Measurements from ENCODE around the gene EYA3.
A peak's percentile ranks its signal among the peaks of the same experiment; 100 is the strongest.

EYA3 gene

GRCh38 chr1:27967106-27967883 is 121.1 kb downstream of the EYA3 start:
- no peak for DNase-seq

DNA sequence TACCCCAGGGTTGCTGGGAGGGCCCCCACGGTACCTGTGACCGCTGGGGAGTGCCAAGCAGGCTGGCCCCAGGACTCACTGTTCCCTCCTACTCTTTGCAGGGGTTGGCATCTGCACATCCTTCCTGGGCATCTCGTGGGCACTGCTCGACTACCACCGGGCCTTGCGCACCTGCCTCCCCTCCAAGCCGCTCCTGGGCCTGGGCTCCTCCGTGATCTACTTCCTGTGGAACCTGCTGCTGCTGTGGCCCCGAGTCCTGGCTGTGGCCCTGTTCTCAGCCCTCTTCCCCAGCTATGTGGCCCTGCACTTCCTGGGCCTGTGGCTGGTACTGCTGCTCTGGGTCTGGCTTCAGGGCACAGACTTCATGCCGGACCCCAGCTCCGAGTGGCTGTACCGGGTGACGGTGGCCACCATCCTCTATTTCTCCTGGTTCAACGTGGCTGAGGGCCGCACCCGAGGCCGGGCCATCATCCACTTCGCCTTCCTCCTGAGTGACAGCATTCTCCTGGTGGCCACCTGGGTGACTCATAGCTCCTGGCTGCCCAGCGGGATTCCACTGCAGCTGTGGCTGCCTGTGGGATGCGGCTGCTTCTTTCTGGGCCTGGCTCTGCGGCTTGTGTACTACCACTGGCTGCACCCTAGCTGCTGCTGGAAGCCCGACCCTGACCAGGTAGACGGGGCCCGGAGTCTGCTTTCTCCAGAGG is 121.9 kb downstream of the EYA3 start:
- DNase-seq: no peak

DNA sequence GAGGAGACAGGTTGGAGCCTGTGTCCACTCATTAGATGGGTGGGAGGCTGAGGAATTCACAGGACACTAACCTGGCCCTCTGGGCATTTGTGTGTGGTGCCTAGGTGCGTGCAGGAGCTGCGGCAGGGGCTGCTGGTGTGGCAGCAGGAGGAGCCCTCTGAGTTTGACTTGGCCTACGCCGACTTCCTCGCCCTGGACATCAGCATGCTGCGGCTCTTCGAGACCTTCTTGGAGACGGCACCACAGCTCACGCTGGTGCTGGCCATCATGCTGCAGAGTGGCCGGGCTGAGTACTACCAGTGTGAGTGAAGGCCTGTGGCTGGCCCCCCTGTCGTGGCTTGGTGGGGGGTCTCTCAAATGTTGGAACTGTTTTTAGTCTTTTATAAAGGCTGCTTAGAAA is 125.0 kb downstream of the EYA3 start:
- DNase-seq: no peak

DNA sequence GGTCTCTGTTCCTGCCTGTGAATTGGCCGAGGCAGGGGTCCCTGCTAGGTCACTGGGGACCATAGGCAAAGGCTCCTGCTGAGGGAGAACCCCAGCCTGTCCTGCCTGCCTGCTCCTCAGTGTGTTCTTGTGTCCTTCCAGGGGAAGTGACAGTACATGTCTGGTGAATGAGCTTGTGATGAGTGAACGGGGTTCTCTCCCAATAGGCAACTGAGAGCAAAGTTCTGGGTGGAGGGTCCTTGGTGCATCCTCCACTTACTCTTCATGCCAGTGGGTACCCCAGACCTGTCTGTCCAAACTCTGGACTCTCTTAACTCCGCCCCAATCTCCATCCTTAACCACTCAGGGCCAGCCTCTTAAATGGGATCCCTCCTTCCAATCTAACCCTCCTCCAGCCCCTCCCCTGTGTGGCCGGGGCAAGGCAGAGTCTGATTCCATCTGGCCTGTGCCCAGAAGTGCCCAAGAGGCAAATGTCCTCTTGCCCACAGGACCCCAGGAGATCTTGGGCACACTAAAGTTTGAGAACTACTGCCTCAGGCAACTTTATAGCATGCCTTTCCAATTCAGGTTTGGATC is 126.7 kb downstream of the EYA3 start:
- no peak for DNase-seq

DNA sequence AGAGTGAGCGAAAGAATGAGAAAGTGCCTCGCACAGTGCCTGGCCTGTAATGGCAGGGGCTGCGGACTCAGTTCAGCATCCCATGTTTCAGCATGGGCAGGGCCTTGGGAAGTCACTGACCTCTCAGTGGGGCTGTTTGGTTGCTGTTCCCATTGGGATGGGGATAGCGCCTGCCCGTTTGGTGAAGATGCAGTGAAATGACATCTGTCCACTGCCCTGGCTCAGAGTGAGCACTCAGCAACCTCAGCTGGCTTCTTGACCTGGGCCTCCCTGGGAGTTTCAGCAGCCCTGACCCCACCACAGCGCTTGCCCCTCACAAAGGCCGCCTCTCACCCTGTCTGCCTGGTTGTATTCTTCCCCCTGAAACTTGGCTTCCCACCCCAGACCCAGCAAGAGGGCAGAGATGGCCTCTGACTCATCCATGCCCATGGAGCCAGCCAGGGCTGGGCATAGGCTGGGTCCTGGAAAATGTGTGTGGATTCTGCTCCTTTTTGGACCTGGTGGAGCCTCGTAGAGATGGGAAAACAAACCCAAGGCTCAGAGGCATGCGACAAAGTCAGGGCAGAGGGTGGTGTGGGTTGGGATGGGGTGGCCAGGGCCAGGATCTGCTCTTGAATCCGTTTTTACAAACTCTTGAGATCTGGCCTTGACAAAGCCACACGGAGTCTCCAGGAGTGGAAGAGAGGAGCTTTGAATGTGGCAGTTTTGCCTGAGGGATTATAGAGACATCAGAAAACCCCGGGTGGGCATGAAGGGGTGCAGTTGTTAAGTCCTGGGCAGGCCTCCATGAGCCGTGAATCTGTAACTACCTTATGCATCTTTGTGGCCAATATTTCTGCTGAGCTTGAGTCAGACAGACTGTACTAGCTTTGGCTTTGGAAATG is 127.4 kb downstream of the EYA3 start:
- no peak for DNase-seq

- DNase-seq: peak; percentile 81
These were observed 128.4 kb downstream of the EYA3 start, which contains the start of gene XKR8 for GRCh38 chr1:27959792-27960603. Gene XKR8 (plus strand): TSS chr1:27959973. CDS start chr1:27960070, 97 bp downstream.

DNA sequence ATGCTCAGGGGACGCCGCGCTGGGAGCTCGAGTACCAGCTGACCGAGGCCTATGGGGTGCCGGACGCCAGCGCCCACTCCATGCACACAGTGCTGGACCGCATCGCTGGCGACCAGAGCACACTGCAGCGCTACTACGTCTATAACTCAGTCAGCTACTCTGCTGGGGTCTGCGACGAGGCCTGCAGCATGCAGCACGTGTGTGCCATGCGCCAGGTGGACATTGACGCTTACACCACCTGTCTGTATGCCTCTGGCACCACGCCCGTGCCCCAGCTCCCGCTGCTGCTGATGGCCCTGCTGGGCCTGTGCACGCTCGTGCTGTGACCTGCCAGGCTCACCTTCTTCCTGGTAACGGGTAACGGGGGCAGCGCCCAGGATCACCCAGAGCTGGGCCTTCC is 129.9 kb downstream of the EYA3 start:
- no peak for DNase-seq

- DNase-seq: no peak
These were observed 130.8 kb downstream of the EYA3 start for GRCh38 chr1:27957655-27958054.

- no peak for DNase-seq
These were observed 131.6 kb downstream of the EYA3 start for GRCh38 chr1:27956761-27957160.

GRCh38 chr1:27955076-27955475 is 133.3 kb downstream of the EYA3 start:
- DNase-seq: no peak

DNA sequence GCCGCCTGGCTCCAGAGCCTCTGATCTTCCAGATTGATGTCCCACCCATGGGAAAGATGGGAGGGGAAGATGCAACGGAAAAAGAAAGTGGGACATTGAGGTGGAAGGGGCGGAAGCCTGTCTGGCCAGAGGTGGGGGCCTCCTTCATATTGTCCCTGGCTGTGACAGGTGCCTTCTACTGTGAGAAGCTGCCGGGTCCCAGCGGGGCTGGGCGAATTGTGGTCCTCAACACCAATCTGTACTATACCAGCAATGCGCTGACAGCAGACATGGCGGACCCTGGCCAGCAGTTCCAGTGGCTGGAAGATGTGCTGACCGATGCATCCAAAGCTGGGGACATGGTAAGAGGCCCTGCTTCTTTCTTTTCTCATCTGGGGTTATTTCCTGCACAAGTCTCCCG is 134.2 kb downstream of the EYA3 start:
- no peak for DNase-seq

- DNase-seq: no peak
These were observed 136.3 kb downstream of the EYA3 start for GRCh38 chr1:27952147-27952546.

DNA sequence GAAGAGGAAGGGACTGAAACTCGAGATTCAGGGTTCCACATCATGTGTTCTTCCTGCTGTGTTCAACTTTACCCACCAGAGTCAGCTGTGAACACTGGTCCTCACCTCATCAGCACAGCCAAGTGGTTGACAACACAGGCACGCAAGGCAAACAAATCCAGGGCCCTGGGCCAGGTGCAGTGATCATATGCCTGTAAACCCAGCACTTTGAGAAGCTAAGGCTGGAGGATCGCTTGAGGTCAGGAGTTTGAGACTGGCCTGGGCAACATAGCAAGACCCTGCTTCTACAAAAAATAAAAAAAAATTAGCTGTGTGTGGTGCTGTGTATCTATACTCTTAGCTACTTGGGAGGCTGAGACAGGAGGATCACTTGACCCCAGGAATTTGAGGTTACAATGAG is 137.0 kb downstream of the EYA3 start:
- DNase-seq: no peak

- no peak for DNase-seq
These were observed 139.4 kb downstream of the EYA3 start for GRCh38 chr1:27949027-27949426.

GRCh38 chr1:27945020-27945419 is 143.4 kb downstream of the EYA3 start:
- no peak for DNase-seq

DNA sequence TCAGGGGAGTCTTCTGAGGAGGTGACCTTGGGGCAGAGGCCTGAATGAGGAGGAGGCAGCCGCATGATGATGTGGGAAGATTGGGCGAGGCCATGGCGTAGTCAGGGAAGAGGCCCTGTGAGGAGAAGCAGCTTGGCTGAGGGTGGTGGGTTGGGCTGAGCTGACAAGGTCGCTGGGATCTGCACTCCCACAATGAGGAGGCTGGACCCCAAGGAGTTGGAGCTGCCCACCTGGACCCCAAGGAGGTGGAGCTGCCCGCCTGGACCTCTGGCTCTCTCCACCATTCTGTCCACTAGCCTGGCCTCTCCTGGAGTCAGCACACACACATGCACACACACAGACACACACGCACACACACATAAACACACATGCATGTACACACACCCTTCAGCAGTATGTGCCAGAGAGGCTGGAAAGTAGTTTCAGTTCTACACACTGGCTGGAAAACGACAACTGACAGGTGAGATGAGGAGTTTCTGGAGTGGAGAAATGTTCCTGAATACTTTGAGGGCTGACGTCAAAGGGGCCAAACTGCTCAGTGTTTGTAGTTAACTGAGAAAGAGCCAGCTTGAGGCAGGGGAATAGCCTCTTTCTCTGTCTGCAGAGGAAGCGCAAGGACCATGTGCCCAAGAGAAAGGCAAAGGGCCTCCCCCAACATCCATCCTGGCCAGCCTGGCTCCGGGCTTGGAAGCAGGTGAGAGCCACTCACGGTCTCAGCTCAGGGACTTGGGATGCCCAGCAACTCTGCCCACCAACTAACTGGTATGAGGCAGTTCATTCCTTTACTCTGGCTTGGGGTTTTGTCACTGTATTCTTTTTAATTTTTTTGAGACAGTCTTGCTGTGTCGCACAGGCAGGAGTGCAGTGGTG is 146.5 kb downstream of the EYA3 start:
- DNase-seq: no peak

DNA sequence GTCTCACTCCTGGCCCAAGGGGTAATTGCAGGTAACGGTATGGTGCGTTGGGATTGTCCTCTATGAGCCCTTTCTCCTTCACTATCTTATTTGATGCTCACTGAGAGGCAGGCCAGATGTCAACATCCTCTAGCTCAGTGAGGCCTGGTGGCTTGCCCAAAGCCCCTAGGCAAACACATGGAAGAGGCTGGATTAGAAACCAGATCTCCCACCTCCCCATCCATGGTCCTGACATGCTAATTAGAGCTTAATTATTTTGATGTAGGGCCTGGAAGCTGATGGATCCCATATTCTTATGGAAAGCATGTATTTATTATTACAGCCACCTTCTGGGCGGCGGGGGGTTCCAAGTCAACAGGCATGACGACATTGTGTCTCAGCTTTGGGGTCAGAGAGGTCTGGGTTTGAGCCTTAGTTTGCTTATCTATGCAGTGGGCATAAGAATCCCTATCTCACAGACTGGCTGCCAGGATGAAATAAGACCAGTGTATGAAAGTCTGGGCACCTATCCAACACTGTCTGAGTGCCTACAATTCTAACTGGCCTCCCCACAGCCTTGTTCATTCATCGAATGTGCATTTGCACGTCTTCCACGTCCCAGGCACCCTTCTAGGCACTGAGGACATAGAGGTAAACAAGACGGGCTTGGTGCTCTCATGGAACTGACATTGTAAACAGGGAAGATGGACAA is 147.4 kb downstream of the EYA3 start:
- no peak for DNase-seq

- DNase-seq: peak; percentile 27
These were observed 148.1 kb downstream of the EYA3 start for GRCh38 chr1:27940297-27940696.

- DNase-seq: no peak
These were observed 149.9 kb downstream of the EYA3 start for GRCh38 chr1:27938488-27938887.

GRCh38 chr1:27937524-27937836 is 150.9 kb downstream of the EYA3 start:
- DNase-seq: no peak

GRCh38 chr1:27936370-27936769 is 152.0 kb downstream of the EYA3 start:
- DNase-seq: no peak

All from fibroblast of skin of right biceps (primary cell).